Ovary (tissue), 3 donors: ENCODE data around the gene TPST2.

Experiments
- CTCF ChIP-seq, 3 donors: fragments of 450-650 bp in 2 of 3; fragments of 200-600 bp in 1 of 3; IDR thresholded peaks; one replicate each; pipeline versions ENCODE4 v1.5.1 to v1.8.0; 2016 to 2022; ENCODE audit warnings: antibody characterized with exemption in 3 of 3, mild to moderate bottlenecking in 1 of 3
- EP300 ChIP-seq: sonication (generic); formaldehyde crosslinking; IDR thresholded peaks from one replicate; pipeline ENCODE4 v1.6.1; 2017; ENCODE audit warnings: antibody characterized with exemption
- POLR2A ChIP-seq: fragments of 450-650 bp; IDR thresholded peaks from one replicate; pipeline ENCODE4 v1.6.1; 2017; ENCODE audit warnings: antibody characterized with exemption, mild to moderate bottlenecking, moderate library complexity
- donor health status: DM: no; HTN: no; CAD: no.

GRCh38 chr22:26534171-26534855 lies 55.6 kb downstream of the TPST2 start:
- no peak for TF ChIP-seq CTCF (IDR thresholded peaks at IDR 0.05)
- no peak for TF ChIP-seq POLR2A
- TF ChIP-seq EP300 = no peak
